Lower lobe of right lung (tissue), 2 donors: Measurements from ENCODE around the gene DUS2. TPM values are rescaled to one million over a fixed set of nuclear protein-coding genes. Genes with fewer than 3 reads are reported as not detected.
A peak's percentile ranks its signal among the peaks of the same experiment; 100 is the strongest.
"Not testable (repeated sequence)": the region's sequence is repeated elsewhere in the genome, so short reads cannot be mapped to it uniquely, and the experiment has no call there.

Source experiments
- ATAC-seq, 2 donors: fragments of 200-7000 bp; cut with Tn5 transposase; one replicate each; pipeline ENCODE4 v1.9.1; 2020 to 2022; ENCODE audit warnings: mild to moderate bottlenecking in 2 of 2, moderate library complexity in 2 of 2
- DNase-seq: peaks from one replicate; pipeline ENCODE4 v3.0.0-alpha.2; 2020
- H3K27ac ChIP-seq: fragments of 200-600 bp; one replicate; pipeline ENCODE4 v1.8.0; 2022
- H3K27me3 ChIP-seq: fragments of 200-600 bp; one replicate; pipeline ENCODE4 v1.8.0; 2022; ENCODE audit warnings: low read depth
- H3K36me3 ChIP-seq: fragments of 200-600 bp; one replicate; pipeline ENCODE4 v1.8.0; 2022; ENCODE audit warnings: mild to moderate bottlenecking
- H3K4me1 ChIP-seq: fragments of 200-600 bp; one replicate; pipeline ENCODE4 v1.8.0; 2022
- H3K4me3 ChIP-seq: fragments of 200-600 bp; one replicate; pipeline ENCODE4 v1.8.0; 2022; ENCODE audit warnings: mild to moderate bottlenecking
- H3K9me3 ChIP-seq: fragments of 200-600 bp; one replicate; pipeline ENCODE4 v1.8.0; 2022
- intact Hi-C: fragments of 100-400 bp; cut with DNase I; formaldehyde crosslinking; loops from one replicate; pipeline ENCODE4 v1.11.0; 2022
- total RNA-seq: library from RNA; stranded (reverse); fragmentation: NEBNext Ultra II Directional; extraction: Animal tissue kit (Norgen Biotek cat#: 25700); gene quantifications from one replicate; pipeline ENCODE4 v1.2.1, GENCODE V29; 2021
- TF ChIP-seq, protein P1 (sequence below): fragments of 200-600 bp; IDR thresholded peaks from one replicate; pipeline ENCODE4 v1.8.0; 2022; ENCODE audit warnings: antibody characterized with exemption, mild to moderate bottlenecking
- donor health status: DM: no; HTN: yes; CAD: no; lungs with severe emphysema.

The DUS2 gene
- total RNA-seq, 1 donor from 2014 or later, result 15.1 TPM

GRCh38 chr16:68117884-68118283 lies 94.8 kb downstream of the DUS2 start:
- intact Hi-C loops, result no loop called here
- Histone ChIP-seq H3K27ac (no peak overlapping the region), H3K4me3 (no peak overlapping the region), H3K27me3 (no peaks in the 10 kb centered on the region), H3K4me1 (peaks cover 55% of the 10 kb centered on the region), H3K36me3 (peaks cover 2% of the 10 kb centered on the region), H3K9me3 (no peaks in the 10 kb centered on the region)
- ATAC-seq, result no peak
- DNase-seq, result no peak
- TF ChIP-seq, protein P1, sequence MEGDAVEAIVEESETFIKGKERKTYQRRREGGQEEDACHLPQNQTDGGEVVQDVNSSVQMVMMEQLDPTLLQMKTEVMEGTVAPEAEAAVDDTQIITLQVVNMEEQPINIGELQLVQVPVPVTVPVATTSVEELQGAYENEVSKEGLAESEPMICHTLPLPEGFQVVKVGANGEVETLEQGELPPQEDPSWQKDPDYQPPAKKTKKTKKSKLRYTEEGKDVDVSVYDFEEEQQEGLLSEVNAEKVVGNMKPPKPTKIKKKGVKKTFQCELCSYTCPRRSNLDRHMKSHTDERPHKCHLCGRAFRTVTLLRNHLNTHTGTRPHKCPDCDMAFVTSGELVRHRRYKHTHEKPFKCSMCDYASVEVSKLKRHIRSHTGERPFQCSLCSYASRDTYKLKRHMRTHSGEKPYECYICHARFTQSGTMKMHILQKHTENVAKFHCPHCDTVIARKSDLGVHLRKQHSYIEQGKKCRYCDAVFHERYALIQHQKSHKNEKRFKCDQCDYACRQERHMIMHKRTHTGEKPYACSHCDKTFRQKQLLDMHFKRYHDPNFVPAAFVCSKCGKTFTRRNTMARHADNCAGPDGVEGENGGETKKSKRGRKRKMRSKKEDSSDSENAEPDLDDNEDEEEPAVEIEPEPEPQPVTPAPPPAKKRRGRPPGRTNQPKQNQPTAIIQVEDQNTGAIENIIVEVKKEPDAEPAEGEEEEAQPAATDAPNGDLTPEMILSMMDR, result no peak

DNA sequence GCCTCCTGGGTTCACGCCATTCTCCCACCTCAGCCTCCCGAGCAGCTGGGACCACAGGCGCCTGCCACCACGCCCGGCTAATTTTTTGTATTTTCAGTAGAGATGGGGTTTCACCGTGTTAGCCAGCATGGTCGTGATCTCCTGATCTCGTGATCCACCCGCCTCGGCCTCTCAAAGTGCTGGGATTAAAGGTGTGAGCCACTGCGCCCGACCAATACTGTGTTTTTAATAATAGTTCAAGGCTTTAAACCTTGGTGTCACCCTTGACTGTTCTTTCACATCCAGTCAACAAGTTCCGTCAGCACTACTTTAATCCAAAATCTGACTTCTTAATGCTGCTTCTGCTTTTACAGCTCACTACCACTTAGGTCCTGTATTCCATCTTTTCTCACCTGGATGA lies 95.9 kb downstream of the DUS2 start:
- intact Hi-C loops, ATAC-seq, H3K4me3 ChIP-seq, DNase-seq, H3K27ac ChIP-seq, H3K36me3 ChIP-seq, H3K9me3 ChIP-seq, H3K27me3 ChIP-seq: not testable (repeated sequence)
- peaks cover 48% of the 10 kb centered on the region for H3K4me1 ChIP-seq

DNA sequence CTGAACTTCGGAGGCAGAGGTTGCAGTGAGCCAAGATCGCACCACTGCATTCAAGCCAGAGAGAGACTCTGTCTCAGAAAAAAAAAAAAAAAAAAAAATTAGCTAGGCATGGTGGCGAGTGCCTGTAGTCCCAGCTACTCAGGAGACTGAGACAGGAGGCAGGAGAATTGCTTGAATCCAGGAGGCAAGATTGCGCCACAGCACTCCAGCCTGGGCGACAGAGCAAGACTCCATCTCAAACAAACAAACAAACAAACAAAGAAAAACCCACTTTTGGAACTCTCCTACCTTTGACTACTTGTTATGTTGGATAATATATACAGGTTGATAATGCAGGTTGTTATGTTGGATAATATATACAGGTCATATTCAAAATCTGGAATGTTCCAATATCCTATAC lies 97.4 kb downstream of the DUS2 start:
- peak in 1 of 2 donors; percentile 34 for ATAC-seq
- H3K36me3 ChIP-seq, H3K4me3 ChIP-seq, DNase-seq, H3K27ac ChIP-seq, intact Hi-C loops, H3K9me3 ChIP-seq, H3K27me3 ChIP-seq: not testable (repeated sequence)
- peaks cover 41% of the 10 kb centered on the region for H3K4me1 ChIP-seq

DNA sequence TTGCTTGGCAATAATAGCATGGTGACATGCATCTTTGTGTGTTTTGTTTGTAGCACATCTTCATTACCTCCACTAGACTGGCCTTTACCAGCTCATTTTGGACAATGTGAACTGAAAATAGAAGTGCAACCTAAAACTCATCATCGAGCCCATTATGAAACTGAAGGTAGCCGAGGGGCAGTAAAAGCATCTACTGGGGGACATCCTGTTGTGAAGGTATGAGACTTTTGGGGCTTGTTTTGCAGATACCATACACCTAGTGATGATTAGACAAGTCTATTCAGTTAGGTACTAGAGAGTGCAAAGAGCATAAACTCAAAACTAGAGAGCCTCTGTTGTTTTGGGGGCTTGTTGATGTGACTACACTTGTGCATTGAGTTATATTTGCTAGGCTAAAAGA lies 103.3 kb downstream of the DUS2 start:
- no peaks in the 10 kb centered on the region for H3K9me3 ChIP-seq
- DNase-seq, result no peak
- H3K27ac ChIP-seq, result no peak overlapping the region
- H3K36me3 ChIP-seq, result peaks cover 16% of the 10 kb centered on the region
- no peak for ATAC-seq
- H3K27me3 ChIP-seq, result no peaks in the 10 kb centered on the region
- intact Hi-C loops, result no loop called here
- H3K4me3 ChIP-seq, result no peak overlapping the region
- H3K4me1 ChIP-seq, result peaks cover 18% of the 10 kb centered on the region
- TF ChIP-seq, protein P1, result no peak

GRCh38 chr16:68128577-68129305 lies 105.7 kb downstream of the DUS2 start:
- Histone ChIP-seq H3K27ac (peak overlapping the region; percentile 26), H3K4me3 (no peak overlapping the region), H3K36me3 (peaks cover 22% of the 10 kb centered on the region), H3K9me3 (no peaks in the 10 kb centered on the region), H3K27me3 (no peaks in the 10 kb centered on the region), H3K4me1 (peaks cover 29% of the 10 kb centered on the region)
- no peak for DNase-seq
- TF ChIP-seq, protein P1, result no peak
- ATAC-seq, result peak; percentile 89 to 93
- intact Hi-C loops, result no loop called here

Other genes starting within 250 kb of the DUS2 start
- gene RANBP10, start 216.7 kb upstream of the DUS2 start, total RNA-seq, result 21.7 TPM
- gene TSNAXIP1, start 216.4 kb upstream of the DUS2 start, total RNA-seq, result 3.5 TPM
- 26.1 TPM for gene THAP11, start 181.0 kb upstream of the DUS2 start, total RNA-seq
- gene NUTF2, start 176.4 kb upstream of the DUS2 start, total RNA-seq, result 55.8 TPM
- 29.9 TPM for gene CENPT, start 175.6 kb upstream of the DUS2 start, total RNA-seq
- gene EDC4, start 150.2 kb upstream of the DUS2 start, total RNA-seq, result 51.2 TPM
- 1.7 TPM for gene NRN1L, start 138.4 kb upstream of the DUS2 start, total RNA-seq
- gene PSKH1, start 130.0 kb upstream of the DUS2 start, total RNA-seq, result 28.3 TPM
- gene CTRL, start 91.4 kb upstream of the DUS2 start, total RNA-seq, result 0.59 TPM
- gene PSMB10, start 86.4 kb upstream of the DUS2 start, total RNA-seq, result 82.7 TPM
- 33.8 TPM for gene LCAT, start 79.2 kb upstream of the DUS2 start, total RNA-seq
- 80.3 TPM for gene SLC12A4, start 54.6 kb upstream of the DUS2 start, total RNA-seq
- gene DPEP3, start 42.8 kb upstream of the DUS2 start, total RNA-seq, result 0.18 TPM
- 29.5 TPM for gene DPEP2, start 23.8 kb upstream of the DUS2 start, total RNA-seq
- not detected for gene DPEP2NB, start 7.4 kb upstream of the DUS2 start, total RNA-seq
- 9.9 TPM for gene DDX28, start 52 bp upstream of the DUS2 start, total RNA-seq
- gene NFATC3, start 62.1 kb downstream of the DUS2 start, total RNA-seq, result 61.6 TPM
- gene ESRP2, start 212.8 kb downstream of the DUS2 start, total RNA-seq, result 64.5 TPM
- gene PLA2G15, start 222.1 kb downstream of the DUS2 start, total RNA-seq, result 45.1 TPM
- 47.1 TPM for gene SLC7A6, start 241.2 kb downstream of the DUS2 start, total RNA-seq